GM12872 (cell line): ENCODE data around the gene HESX1.

Experiments used
- CTCF ChIP-seq: IDR thresholded peaks from 3 replicates; pipeline ENCODE4 v1.5.1; 2011; ENCODE audit warnings: low read depth, mild to moderate bottlenecking, low read length, moderate library complexity; ENCODE audit not compliant: insufficient read depth

The HESX1 gene

GRCh38 chr3:57165641-57166040 is 34.1 kb downstream of the HESX1 start:
- TF ChIP-seq CTCF: no peak

GRCh38 chr3:57164657-57165573 is 34.9 kb downstream of the HESX1 start, which contains the start of gene IL17RD:
Gene IL17RD (minus strand): TSS chr3:57165353. CDS start chr3:57165286, 67 bp downstream.
- no peak for TF ChIP-seq CTCF

GRCh38 chr3:57164217-57164656 is 35.5 kb downstream of the HESX1 start:
- TF ChIP-seq CTCF: no peak

GRCh38 chr3:57163751-57164150 is 36.0 kb downstream of the HESX1 start:
- no peak for TF ChIP-seq CTCF

- TF ChIP-seq CTCF: no peak
These were observed 37.9 kb downstream of the HESX1 start for GRCh38 chr3:57161915-57162314.

GRCh38 chr3:57160765-57161538 is 38.8 kb downstream of the HESX1 start:
- TF ChIP-seq CTCF: no peak

GRCh38 chr3:57160076-57160764 is 39.6 kb downstream of the HESX1 start:
- no peak for TF ChIP-seq CTCF
